Tibial nerve (tissue), 4 donors: ENCODE data around the gene OSBPL6. TPM values are rescaled to one million over a fixed set of nuclear protein-coding genes. Genes with fewer than 3 reads are reported as not detected.

Source experiments
- DNase-seq, 2 donors: peaks; one replicate each; pipeline ENCODE4 v3.0.0-alpha.2; 2019; ENCODE audit warnings: low spot score in 2 of 2
- H3K27ac ChIP-seq, 4 donors: fragments of 200-600 bp; sonication (generic) in 3 of 4; one replicate each; pipeline ENCODE4 v1.5.1; 2017 to 2019; ENCODE audit warnings: mild to moderate bottlenecking in 1 of 4
- H3K27me3 ChIP-seq, 2 donors: fragments of 200-600 bp; sonication (generic) in 1 of 2; one replicate each; pipeline versions ENCODE4 v1.5.1 to v1.6.0; 2017 to 2019
- H3K36me3 ChIP-seq, 3 donors: fragments of 200-600 bp; sonication (generic); one replicate each; pipeline ENCODE4 v1.5.1; 2018 to 2019
- H3K4me1 ChIP-seq, 4 donors: fragments of 200-600 bp; sonication (generic) in 3 of 4; one replicate each; pipeline ENCODE4 v1.5.1; 2017 to 2019
- H3K4me3 ChIP-seq, 4 donors: fragments of 200-600 bp; sonication (generic) in 3 of 4; one replicate each; pipeline ENCODE4 v1.5.1; 2017 to 2019; ENCODE audit warnings: mild to moderate bottlenecking in 1 of 4, moderate library complexity in 1 of 4
- H3K9me3 ChIP-seq, 4 donors: fragments of 200-600 bp; sonication (generic) in 3 of 4; one replicate each; pipeline ENCODE4 v1.5.1; 2017 to 2019
- EP300 ChIP-seq, 2 donors: sonication (generic); formaldehyde crosslinking; IDR thresholded peaks; one replicate each; pipeline ENCODE4 v1.6.1; 2017; ENCODE audit warnings: antibody characterized with exemption in 2 of 2, mild to moderate bottlenecking in 1 of 2
- POLR2A ChIP-seq, 2 donors: fragments of 450-650 bp; IDR thresholded peaks; one replicate each; pipeline ENCODE4 v1.6.1; 2017; ENCODE audit warnings: antibody characterized with exemption in 2 of 2, mild to moderate bottlenecking in 2 of 2, moderate library complexity in 2 of 2
- WGBS, 2 donors: methylation state at CpG; one replicate each; pipeline ENCODE4 v1.1.5; 2018; 5-methylcytosine and 5-hydroxymethylcytosine counted together
- total RNA-seq, 4 donors: library from RNA; depleted of rRNA; stranded (reverse); fragments of >200 nt; gene quantifications; one replicate each; pipeline ENCODE4 v1.1.0, GENCODE V29; 2016
- TF ChIP-seq, protein P1 (sequence below), 5 experiments: fragments of 200-600 bp in 3 of 5; fragments of 450-650 bp in 2 of 5; sonication (generic) in 3 of 5; IDR thresholded peaks; one replicate each; pipeline ENCODE4 v1.5.1; 2016 to 2019; ENCODE audit warnings: antibody characterized with exemption in 5 of 5, mild to moderate bottlenecking in 3 of 5, moderate library complexity in 2 of 5

The OSBPL6 gene
- total RNA-seq, 4 donors from 2014 or later = 0.66 to 3.1 (median 1.6) TPM

DNA sequence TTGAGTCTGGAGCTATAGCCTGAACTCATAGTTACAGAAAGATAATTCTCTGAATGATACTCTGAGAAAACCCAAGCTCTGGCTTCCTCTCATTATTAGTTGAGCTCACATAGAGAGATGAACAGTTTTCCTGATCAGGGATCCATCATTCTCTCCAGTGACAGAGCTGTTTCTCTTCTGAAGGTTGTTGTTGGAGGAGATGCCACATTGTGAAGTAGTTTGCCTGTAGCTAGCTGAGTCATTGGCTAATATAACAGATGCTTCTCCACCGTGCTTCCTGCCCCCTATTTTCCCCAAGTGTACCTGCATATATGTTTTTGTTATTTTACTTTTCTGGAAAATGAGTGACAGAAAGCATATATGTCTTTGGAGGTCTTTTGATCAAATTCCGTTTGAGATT is 64.6 kb downstream of the OSBPL6 start:
- Histone ChIP-seq H3K36me3 (no peaks in the 10 kb centered on the region), H3K4me3 (no peak overlapping the region), H3K4me1 (no peaks in the 10 kb centered on the region), H3K27ac (no peak overlapping the region), H3K27me3 (no peaks in the 10 kb centered on the region), H3K9me3 (no peaks in the 10 kb centered on the region)
- TF ChIP-seq, protein P1, sequence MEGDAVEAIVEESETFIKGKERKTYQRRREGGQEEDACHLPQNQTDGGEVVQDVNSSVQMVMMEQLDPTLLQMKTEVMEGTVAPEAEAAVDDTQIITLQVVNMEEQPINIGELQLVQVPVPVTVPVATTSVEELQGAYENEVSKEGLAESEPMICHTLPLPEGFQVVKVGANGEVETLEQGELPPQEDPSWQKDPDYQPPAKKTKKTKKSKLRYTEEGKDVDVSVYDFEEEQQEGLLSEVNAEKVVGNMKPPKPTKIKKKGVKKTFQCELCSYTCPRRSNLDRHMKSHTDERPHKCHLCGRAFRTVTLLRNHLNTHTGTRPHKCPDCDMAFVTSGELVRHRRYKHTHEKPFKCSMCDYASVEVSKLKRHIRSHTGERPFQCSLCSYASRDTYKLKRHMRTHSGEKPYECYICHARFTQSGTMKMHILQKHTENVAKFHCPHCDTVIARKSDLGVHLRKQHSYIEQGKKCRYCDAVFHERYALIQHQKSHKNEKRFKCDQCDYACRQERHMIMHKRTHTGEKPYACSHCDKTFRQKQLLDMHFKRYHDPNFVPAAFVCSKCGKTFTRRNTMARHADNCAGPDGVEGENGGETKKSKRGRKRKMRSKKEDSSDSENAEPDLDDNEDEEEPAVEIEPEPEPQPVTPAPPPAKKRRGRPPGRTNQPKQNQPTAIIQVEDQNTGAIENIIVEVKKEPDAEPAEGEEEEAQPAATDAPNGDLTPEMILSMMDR (IDR thresholded peaks at IDR 0.05) = no peak
- TF ChIP-seq EP300 (IDR thresholded peaks at IDR 0.05) = no peak
- WGBS, 2 donors = 67 to 71% methylated on average over 2 of the region's 2 CpGs
- no peak for DNase-seq

- H3K4me3 ChIP-seq = no peak overlapping the region
- TF ChIP-seq, protein P1 (IDR thresholded peaks at IDR 0.05) = no peak
- TF ChIP-seq POLR2A (IDR thresholded peaks at IDR 0.05) (no peak), EP300 (IDR thresholded peaks at IDR 0.05) (no peak)
- H3K9me3 ChIP-seq = no peaks in the 10 kb centered on the region
- H3K36me3 ChIP-seq = no peaks in the 10 kb centered on the region
- no peaks in the 10 kb centered on the region for H3K4me1 ChIP-seq
- 79 to 91% methylated on average over 13 of the region's 13 CpGs for WGBS, 2 donors
- no peaks in the 10 kb centered on the region for H3K27me3 ChIP-seq
- DNase-seq = no peak
- H3K27ac ChIP-seq = no peak overlapping the region
Measured at GRCh38 chr2:178263159-178263860, 69.0 kb downstream of the OSBPL6 start.

DNA sequence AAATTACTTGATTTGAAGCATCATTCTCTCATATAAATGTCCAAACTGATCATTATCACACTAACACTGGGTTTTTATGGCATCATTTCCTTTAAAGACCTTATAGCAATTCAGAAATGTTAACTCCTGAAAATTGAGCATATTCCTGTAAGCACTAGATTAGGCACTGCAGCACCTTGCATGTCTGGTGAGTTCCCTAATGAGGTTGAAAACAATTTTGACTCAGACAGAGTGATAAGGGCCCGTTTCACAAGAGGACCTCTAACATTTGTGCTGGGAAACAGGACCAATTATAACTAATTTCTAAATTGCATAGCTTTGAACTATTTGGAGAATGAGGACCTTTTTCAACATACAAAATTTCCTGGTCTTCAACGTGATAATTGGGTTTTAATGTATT is 69.9 kb downstream of the OSBPL6 start:
- TF ChIP-seq POLR2A (IDR thresholded peaks at IDR 0.05) = no peak
- TF ChIP-seq EP300 (IDR thresholded peaks at IDR 0.05) = no peak
- TF ChIP-seq, protein P1 (IDR thresholded peaks at IDR 0.05) = no peak

GRCh38 chr2:178265851-178266250 is 71.5 kb downstream of the OSBPL6 start:
- no peak overlapping the region for H3K27ac ChIP-seq
- no peaks in the 10 kb centered on the region for H3K27me3 ChIP-seq
- no peaks in the 10 kb centered on the region for H3K9me3 ChIP-seq
- 65 to 75% methylated on average over 6 of the region's 6 CpGs for WGBS, 2 donors
- no peak for DNase-seq
- no peaks in the 10 kb centered on the region for H3K4me1 ChIP-seq
- TF ChIP-seq POLR2A (IDR thresholded peaks at IDR 0.05) = no peak
- TF ChIP-seq, protein P1 (IDR thresholded peaks at IDR 0.05) = no peak
- TF ChIP-seq EP300 (IDR thresholded peaks at IDR 0.05) = no peak
- H3K36me3 ChIP-seq = no peaks in the 10 kb centered on the region
- H3K4me3 ChIP-seq = no peak overlapping the region

More for the DNA sequence above, 69.9 kb downstream of the OSBPL6 start:
- no peaks in the 10 kb centered on the region for H3K4me1 ChIP-seq
- WGBS, 2 donors = 52 to 54% methylated on average over 2 of the region's 2 CpGs
- no peak overlapping the region for H3K4me3 ChIP-seq
- H3K27me3 ChIP-seq = no peaks in the 10 kb centered on the region
- H3K27ac ChIP-seq = no peak overlapping the region
- H3K36me3 ChIP-seq = no peaks in the 10 kb centered on the region
- H3K9me3 ChIP-seq = no peaks in the 10 kb centered on the region
- no peak for DNase-seq

DNA sequence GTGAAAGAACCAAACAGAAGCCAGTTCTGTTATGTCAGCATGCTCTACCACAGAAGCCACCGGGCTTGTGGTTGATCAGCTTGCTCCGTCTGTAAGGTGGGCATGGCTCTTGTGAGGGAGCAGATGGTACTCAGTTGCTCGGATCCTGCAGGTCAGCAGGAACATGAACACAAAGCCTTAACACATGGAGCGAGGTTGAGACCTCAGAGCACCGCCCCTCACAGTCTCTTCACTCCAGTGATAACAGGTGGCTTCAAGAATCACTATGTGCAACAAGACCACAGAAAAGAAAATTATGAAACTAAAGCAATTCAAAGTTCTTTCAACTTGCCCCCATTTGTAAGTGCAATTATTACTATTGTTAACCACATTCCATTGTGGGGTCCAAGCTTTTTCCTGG is 72.1 kb downstream of the OSBPL6 start:
- no peaks in the 10 kb centered on the region for H3K9me3 ChIP-seq
- H3K4me3 ChIP-seq = no peak overlapping the region
- H3K27me3 ChIP-seq = no peaks in the 10 kb centered on the region
- H3K4me1 ChIP-seq = no peaks in the 10 kb centered on the region
- TF ChIP-seq, protein P1 (IDR thresholded peaks at IDR 0.05) = no peak
- TF ChIP-seq EP300 (IDR thresholded peaks at IDR 0.05) (no peak), POLR2A (IDR thresholded peaks at IDR 0.05) (no peak)
- no peaks in the 10 kb centered on the region for H3K36me3 ChIP-seq
- no peak overlapping the region for H3K27ac ChIP-seq
- DNase-seq = no peak
- WGBS, 2 donors = 79 to 88% methylated on average over 5 of the region's 5 CpGs
